Type B pancreatic cell (in vitro differentiated cells): ENCODE results near the gene OR9G4. TPM values are rescaled to one million over a fixed set of nuclear protein-coding genes. Genes with fewer than 3 reads are reported as not detected.

Experiments used
- DNase-seq: peaks from one replicate; pipeline ENCODE4 v3.0.0; 2021; ENCODE audit warnings: mixed read lengths; ENCODE audit not compliant: unreplicated experiment; ENCODE audit errors: extremely low spot score
- H3K27ac Mint-ChIP-seq: 2 replicates; pipeline ENCODE4 v1.8.0; 2021; ENCODE audit warnings: mild to moderate bottlenecking, mixed read lengths
- H3K27me3 Mint-ChIP-seq: 2 replicates; pipeline ENCODE4 v1.8.0; 2021; ENCODE audit warnings: mixed read lengths
- H3K36me3 Mint-ChIP-seq: 2 replicates; pipeline ENCODE4 v1.8.0; 2021; ENCODE audit warnings: mixed read lengths
- H3K4me1 Mint-ChIP-seq: one replicate; pipeline ENCODE4 v1.8.0; 2021; ENCODE audit warnings: mixed read lengths; ENCODE audit not compliant: unreplicated experiment
- H3K4me3 Mint-ChIP-seq: 2 replicates; pipeline ENCODE4 v1.8.0; 2021; ENCODE audit warnings: mild to moderate bottlenecking, mixed read lengths
- H3K9me3 Mint-ChIP-seq: 2 replicates; pipeline ENCODE4 v1.8.0; 2021; ENCODE audit warnings: mixed read lengths
- total RNA-seq: library from RNA; stranded (reverse); gene quantifications from 2 replicates; pipeline ENCODE4 v1.2.1, GENCODE V29; 2021; ENCODE audit warnings: low replicate concordance
- TF ChIP-seq, protein P1 (sequence below): fragments of 200-600 bp; sonication (generic); conservative IDR thresholded peaks from 2 replicates; pipeline ENCODE4 v1.5.0; 2021; ENCODE audit warnings: antibody characterized with exemption, mild to moderate bottlenecking

Gene OR9G4
- total RNA-seq, 1 donor from 2014 or later: not detected

DNA sequence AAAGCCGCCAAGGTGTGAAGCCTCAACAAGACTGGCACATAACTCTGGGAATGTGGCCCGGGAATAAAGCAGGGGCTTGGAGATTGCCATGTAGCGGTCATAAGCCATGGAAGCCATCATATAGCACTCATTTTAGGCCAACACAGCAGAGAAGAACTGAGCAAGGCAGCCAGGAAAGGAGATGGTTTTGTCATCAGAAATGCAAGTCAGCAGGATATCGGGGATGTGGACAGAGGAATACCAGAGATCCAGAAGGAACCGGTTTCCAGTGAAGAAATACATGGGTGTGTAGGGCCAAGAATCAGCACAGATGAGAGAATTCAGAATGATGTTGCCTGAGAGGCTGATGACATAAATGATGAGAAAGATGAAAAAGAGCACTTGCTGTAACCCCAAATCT is 3.0 kb upstream of the OR9G4 start:
- TF ChIP-seq, protein P1, sequence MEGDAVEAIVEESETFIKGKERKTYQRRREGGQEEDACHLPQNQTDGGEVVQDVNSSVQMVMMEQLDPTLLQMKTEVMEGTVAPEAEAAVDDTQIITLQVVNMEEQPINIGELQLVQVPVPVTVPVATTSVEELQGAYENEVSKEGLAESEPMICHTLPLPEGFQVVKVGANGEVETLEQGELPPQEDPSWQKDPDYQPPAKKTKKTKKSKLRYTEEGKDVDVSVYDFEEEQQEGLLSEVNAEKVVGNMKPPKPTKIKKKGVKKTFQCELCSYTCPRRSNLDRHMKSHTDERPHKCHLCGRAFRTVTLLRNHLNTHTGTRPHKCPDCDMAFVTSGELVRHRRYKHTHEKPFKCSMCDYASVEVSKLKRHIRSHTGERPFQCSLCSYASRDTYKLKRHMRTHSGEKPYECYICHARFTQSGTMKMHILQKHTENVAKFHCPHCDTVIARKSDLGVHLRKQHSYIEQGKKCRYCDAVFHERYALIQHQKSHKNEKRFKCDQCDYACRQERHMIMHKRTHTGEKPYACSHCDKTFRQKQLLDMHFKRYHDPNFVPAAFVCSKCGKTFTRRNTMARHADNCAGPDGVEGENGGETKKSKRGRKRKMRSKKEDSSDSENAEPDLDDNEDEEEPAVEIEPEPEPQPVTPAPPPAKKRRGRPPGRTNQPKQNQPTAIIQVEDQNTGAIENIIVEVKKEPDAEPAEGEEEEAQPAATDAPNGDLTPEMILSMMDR: no peak
- Mint-ChIP-seq H3K4me1 (no peaks in the 10 kb centered on the region), H3K4me3 (no peak overlapping the region), H3K27ac (no peak overlapping the region), H3K36me3 (no peaks in the 10 kb centered on the region), H3K27me3 (peaks cover 3% of the 10 kb centered on the region), H3K9me3 (no peaks in the 10 kb centered on the region)
- no peak for DNase-seq

DNA sequence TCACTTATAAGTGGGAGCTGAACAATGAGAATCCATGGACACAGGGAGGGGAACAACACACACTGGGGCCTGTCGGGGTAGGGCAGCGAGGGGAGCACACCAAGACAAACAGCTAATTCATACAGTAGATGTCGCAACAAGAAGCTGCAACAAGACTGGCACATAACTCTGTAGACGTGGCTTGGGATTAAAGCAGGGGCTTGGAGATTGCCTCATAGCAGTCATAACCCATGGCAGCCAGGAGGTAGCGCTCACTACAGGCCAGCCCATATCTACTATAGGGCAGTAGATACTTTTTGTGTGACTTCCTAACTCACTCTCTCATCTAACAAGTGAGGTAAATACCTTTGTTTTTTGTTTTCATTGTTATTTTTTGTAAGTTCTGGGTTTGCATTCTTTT is 1.7 kb upstream of the OR9G4 start:
- H3K36me3 Mint-ChIP-seq: no peaks in the 10 kb centered on the region
- H3K27ac Mint-ChIP-seq: no peak overlapping the region
- no peak overlapping the region for H3K4me3 Mint-ChIP-seq
- TF ChIP-seq, protein P1: no peak
- no peaks in the 10 kb centered on the region for H3K4me1 Mint-ChIP-seq
- H3K27me3 Mint-ChIP-seq: peaks cover 3% of the 10 kb centered on the region
- H3K9me3 Mint-ChIP-seq: no peaks in the 10 kb centered on the region
- DNase-seq: no peak

DNA sequence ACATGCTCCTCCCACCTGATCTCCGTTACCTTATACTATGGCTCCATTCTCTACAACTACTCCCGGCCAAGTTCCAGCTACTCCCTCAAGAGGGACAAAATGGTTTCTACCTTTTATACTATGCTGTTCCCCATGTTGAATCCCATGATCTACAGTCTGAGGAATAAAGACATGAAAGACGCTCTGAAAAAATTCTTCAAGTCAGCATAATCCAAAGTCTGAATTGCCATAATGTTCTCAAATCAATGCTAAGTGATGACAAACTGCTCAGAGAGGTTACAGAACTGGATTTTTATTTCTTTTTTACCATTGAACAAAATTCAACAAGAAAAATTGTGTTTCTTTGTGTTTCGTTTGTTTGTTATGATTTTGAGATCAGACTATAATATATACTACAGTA is 7.6 kb downstream of the OR9G4 start:
- Mint-ChIP-seq H3K27ac (no peak overlapping the region), H3K36me3 (no peaks in the 10 kb centered on the region), H3K4me1 (no peaks in the 10 kb centered on the region), H3K9me3 (no peaks in the 10 kb centered on the region), H3K27me3 (no peaks in the 10 kb centered on the region), H3K4me3 (no peak overlapping the region)
- TF ChIP-seq, protein P1: no peak
- DNase-seq: no peak

DNA sequence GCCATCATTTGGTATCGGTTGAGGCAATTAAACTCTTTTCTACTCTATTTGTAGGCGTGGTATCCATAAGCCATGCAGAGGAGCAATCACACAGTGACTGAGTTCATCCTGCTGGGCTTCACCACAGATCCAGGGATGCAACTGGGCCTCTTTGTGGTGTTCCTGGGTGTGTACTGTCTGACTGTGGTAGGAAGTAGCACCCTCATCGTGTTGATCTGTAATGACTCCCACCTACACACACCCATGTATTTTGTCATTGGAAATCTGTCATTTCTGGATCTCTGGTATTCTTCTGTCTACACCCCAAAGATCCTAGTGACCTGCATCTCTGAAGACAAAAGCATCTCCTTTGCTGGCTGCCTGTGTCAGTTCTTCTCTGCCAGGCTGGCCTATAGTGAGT is 8.4 kb downstream of the OR9G4 start:
- Mint-ChIP-seq H3K4me3 (no peak overlapping the region), H3K36me3 (no peaks in the 10 kb centered on the region), H3K4me1 (no peaks in the 10 kb centered on the region), H3K9me3 (no peaks in the 10 kb centered on the region), H3K27me3 (no peaks in the 10 kb centered on the region), H3K27ac (no peak overlapping the region)
- TF ChIP-seq, protein P1: no peak
- DNase-seq: no peak

DNA sequence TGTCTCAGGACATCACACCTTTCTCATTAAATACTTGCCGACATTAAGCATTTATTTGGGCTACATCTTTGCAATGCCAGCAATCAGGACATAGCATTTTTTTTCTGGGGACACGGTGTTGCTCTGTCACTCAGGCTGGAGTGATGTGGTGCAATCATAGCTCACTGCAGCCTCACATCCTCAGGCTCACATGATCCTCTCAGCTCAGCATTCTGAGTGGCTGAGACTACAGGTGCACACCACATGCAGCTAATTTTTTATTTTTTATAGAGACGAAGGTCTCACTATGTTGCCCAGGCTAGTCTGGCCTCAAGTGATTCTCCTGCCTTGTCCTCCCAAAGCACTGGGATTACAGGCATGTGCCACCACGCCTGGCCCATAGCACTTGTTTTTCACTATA is 28.0 kb downstream of the OR9G4 start:
- Mint-ChIP-seq H3K9me3 (no peaks in the 10 kb centered on the region), H3K27me3 (no peaks in the 10 kb centered on the region), H3K36me3 (no peaks in the 10 kb centered on the region), H3K4me3 (no peak overlapping the region), H3K4me1 (no peaks in the 10 kb centered on the region), H3K27ac (no peak overlapping the region)
- TF ChIP-seq, protein P1: no peak
- DNase-seq: no peak

DNA sequence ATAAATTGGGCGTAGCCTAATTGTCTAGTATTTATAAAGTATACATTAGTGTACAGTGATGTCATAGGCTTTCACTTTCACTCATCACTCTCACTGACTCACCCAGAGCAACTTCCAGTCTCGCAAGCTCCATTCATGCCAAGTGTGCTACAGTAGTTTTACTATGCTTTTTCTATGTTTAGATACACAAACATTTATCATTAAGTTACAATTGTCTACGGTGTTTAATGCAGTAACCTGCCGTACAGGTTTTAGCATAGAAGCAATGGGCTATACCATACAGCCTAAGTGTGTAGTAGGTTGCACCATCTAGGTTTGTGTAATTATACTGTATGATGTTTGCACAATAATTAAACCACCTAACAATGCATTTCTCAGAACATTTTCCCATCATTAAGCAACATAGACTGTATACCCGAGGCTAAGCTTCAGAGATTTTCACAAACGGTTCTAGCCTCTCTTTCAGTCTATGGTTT is 32.1 kb downstream of the OR9G4 start:
- H3K9me3 Mint-ChIP-seq: no peaks in the 10 kb centered on the region
- TF ChIP-seq, protein P1: no peak
- no peak overlapping the region for H3K27ac Mint-ChIP-seq
- no peaks in the 10 kb centered on the region for H3K36me3 Mint-ChIP-seq
- DNase-seq: no peak
- H3K4me1 Mint-ChIP-seq: no peaks in the 10 kb centered on the region
- no peaks in the 10 kb centered on the region for H3K27me3 Mint-ChIP-seq
- no peak overlapping the region for H3K4me3 Mint-ChIP-seq
